Neural cell (in vitro differentiated cells): ENCODE data around the gene NPC1.

ENCODE experiments used
- CTCF ChIP-seq: fragments of 450-650 bp; IDR thresholded peaks from 2 replicates; pipeline ENCODE4 v1.5.1; 2014; ENCODE audit warnings: antibody characterized with exemption, mild to moderate bottlenecking, moderate library complexity; ENCODE audit not compliant: poor library complexity, severe bottlenecking
- EP300 ChIP-seq: fragments of 450-650 bp; conservative IDR thresholded peaks from 2 replicates; pipeline ENCODE4 v1.6.1; 2014; ENCODE audit warnings: antibody characterized with exemption, mild to moderate bottlenecking, moderate library complexity; ENCODE audit not compliant: poor library complexity, severe bottlenecking
- EZH2 ChIP-seq: fragments of 200-600, 300-800 bp; shearing (Covaris generic), sonication (generic); IDR thresholded peaks from 2 replicates; pipeline ENCODE4 v1.6.1; 2014; ENCODE audit warnings: antibody characterized with exemption, low read length, borderline replicate concordance, mild to moderate bottlenecking; ENCODE audit not compliant: insufficient read depth, poor library complexity, severe bottlenecking
- RAD21 ChIP-seq: fragments of 450-650 bp; conservative IDR thresholded peaks from 2 replicates; pipeline ENCODE4 v1.6.1; 2014; ENCODE audit warnings: antibody characterized with exemption, mild to moderate bottlenecking, moderate library complexity

GRCh38 chr18:23587220-23587642 lies 925 bp upstream of the NPC1 start:
- TF ChIP-seq EP300 (no peak), CTCF (peak; percentile 40), EZH2 (no peak), RAD21 (no peak)
